BE2C (cell line): Measurements from ENCODE around the gene TOM1.

Experiments used
- DNase-seq: peaks from one replicate; pipeline ENCODE4 v3.0.0-alpha.2; 2020
- H3K27me3 ChIP-seq: fragments of 250-450 bp; sonication (Bioruptor Pico); 2 replicates; pipeline ENCODE4 v1.5.1; 2020; ENCODE audit warnings: mild to moderate bottlenecking
- H3K36me3 ChIP-seq: fragments of 250-450 bp; sonication (Bioruptor Pico); 2 replicates; pipeline ENCODE4 v1.5.1; 2020; ENCODE audit warnings: mild to moderate bottlenecking
- H3K4me1 ChIP-seq: fragments of 250-450 bp; sonication (Bioruptor Pico); 2 replicates; pipeline ENCODE4 v1.5.1; 2020
- H3K4me3 ChIP-seq: 2 replicates; pipeline ENCODE4 v1.5.1; 2011; ENCODE audit warnings: low read depth, low read length
- H3K9me3 ChIP-seq: fragments of 250-450 bp; sonication (Bioruptor Pico); 2 replicates; pipeline ENCODE4 v1.5.1; 2020
- TF ChIP-seq, protein P1 (sequence below): IDR thresholded peaks from 2 replicates; pipeline ENCODE4 v1.5.1; 2012; ENCODE audit warnings: mild to moderate bottlenecking, low read depth, low read length

TOM1 gene

DNA sequence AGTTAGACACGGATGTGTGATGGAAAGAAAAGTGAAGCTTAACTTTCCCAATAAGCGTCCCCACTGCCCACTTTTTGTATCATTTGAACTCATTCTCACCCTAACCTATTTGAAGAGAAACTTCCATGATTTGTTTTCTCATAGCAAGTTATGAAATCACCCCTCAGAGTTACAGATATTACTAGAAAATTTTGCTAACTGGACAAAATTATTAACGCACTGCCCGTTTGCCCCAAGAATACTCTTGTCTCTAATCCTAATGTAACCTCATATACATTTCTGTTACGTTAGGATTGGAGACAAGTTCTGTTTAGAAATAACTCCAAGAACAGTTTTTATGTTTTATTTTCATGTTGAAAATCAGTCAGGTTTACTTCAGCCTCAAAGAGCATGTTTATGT lies 25.5 kb downstream of the TOM1 start:
- H3K27me3 ChIP-seq = no peaks in the 10 kb centered on the region
- TF ChIP-seq, protein P1, sequence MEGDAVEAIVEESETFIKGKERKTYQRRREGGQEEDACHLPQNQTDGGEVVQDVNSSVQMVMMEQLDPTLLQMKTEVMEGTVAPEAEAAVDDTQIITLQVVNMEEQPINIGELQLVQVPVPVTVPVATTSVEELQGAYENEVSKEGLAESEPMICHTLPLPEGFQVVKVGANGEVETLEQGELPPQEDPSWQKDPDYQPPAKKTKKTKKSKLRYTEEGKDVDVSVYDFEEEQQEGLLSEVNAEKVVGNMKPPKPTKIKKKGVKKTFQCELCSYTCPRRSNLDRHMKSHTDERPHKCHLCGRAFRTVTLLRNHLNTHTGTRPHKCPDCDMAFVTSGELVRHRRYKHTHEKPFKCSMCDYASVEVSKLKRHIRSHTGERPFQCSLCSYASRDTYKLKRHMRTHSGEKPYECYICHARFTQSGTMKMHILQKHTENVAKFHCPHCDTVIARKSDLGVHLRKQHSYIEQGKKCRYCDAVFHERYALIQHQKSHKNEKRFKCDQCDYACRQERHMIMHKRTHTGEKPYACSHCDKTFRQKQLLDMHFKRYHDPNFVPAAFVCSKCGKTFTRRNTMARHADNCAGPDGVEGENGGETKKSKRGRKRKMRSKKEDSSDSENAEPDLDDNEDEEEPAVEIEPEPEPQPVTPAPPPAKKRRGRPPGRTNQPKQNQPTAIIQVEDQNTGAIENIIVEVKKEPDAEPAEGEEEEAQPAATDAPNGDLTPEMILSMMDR = no peak
- no peaks in the 10 kb centered on the region for H3K4me1 ChIP-seq
- H3K4me3 ChIP-seq = no peak overlapping the region
- no peak for DNase-seq
- H3K9me3 ChIP-seq = no peaks in the 10 kb centered on the region
- peaks cover 34% of the 10 kb centered on the region for H3K36me3 ChIP-seq

DNA sequence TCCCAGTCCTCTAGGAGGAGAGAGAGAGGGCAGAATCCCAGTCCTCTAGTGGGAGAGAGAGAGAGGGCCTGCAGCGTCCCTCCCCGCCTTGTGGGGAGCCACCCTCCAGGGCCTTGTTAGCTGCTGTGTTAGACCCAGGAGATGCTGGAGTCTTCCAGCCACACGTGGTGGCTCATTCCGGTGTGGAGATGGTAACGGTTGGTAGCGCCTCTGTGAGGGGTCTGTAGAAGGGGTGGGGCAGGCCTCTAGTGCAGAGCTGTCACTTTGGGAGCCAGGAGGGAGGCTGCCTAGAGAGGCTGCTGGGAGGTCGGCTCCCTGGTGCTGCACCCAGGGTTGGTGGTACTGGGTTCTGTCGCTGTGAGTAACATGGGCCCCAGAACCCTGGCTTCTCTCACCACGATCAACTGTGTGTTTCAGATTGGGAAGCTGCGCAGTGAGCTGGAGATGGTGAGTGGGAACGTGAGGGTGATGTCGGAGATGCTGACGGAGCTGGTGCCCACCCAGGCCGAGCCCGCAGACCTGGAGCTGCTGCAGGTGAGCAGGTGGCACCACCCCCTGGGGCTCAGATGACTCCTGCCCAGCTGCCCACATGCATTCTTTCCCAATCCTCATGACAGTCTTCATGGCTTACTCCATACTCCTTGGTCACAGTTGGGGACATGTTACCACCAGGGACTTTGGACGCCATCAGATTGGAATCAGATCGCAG lies 27.3 kb downstream of the TOM1 start:
- no peaks in the 10 kb centered on the region for H3K27me3 ChIP-seq
- TF ChIP-seq, protein P1 = no peak
- no peak for DNase-seq
- H3K36me3 ChIP-seq = peaks cover 38% of the 10 kb centered on the region
- H3K4me1 ChIP-seq = peaks cover 3% of the 10 kb centered on the region; the same call in 1 of the 2 replicates
- H3K9me3 ChIP-seq = no peaks in the 10 kb centered on the region
- H3K4me3 ChIP-seq = no peak overlapping the region

DNA sequence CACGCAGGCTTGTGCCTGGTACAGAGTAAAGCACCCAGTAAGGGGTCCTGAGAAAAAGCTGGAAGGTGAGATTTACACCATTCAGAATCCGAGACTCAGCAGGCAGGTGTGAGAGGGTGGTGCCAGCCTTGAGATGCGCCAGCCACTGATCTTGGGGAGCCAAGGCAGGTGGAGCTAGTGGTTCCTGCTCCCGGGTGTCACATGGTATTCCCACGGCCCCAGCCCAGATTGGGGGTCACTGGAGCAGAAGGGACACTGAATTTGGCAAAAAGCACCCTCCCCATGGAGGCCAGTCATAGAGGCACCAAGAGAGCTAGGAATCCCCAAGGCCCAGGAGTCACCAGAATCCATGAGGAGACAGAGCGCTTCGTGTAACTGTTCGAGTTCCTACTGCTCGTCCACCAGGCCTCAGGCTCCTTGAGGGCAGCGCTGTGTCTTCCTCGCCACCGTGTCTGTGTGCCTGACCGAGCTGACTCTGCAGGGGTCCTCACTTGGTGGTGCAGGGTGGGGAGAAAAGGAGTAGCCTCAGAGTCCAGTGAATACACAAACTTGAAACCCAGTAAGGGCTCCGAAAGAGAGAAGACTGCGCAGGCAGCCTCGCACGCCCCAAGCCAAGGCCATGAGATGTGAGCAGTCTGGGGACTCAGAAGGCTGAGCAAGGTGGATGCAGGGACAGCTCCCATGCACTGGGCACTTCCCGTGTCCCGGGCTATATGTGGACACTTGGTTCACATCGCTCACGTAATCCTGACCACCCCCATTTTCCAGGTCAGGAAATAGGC lies 28.2 kb downstream of the TOM1 start:
- Histone ChIP-seq H3K27me3 (no peaks in the 10 kb centered on the region), H3K4me1 (peaks cover 3% of the 10 kb centered on the region; the same call in 1 of the 2 replicates), H3K36me3 (peaks cover 39% of the 10 kb centered on the region), H3K9me3 (no peaks in the 10 kb centered on the region), H3K4me3 (no peak overlapping the region)
- TF ChIP-seq, protein P1 = no peak
- DNase-seq = no peak

DNA sequence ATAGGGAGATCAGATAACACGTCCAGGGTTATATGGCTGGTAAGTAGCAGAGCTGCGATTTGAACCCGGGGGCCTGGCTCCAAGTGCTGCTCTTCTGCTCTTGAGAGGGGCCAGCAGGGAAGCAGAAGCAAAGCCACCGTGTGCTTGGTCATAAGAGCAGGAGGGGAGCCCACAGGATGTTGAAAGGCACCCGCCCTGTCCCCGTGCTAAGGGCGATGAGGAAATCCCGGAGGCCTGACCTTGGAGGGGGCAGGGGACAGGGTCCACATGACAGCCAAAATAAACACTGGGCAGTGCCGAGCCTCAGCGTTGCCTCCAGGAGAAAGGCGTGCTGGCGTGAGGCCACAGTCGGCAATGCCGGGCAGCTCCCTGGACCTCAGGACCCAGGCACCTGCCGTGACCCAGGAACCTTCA lies 28.8 kb downstream of the TOM1 start:
- no peak for DNase-seq
- Histone ChIP-seq H3K27me3 (no peaks in the 10 kb centered on the region), H3K9me3 (no peaks in the 10 kb centered on the region), H3K4me3 (no peak overlapping the region), H3K4me1 (peaks cover 4% of the 10 kb centered on the region), H3K36me3 (peaks cover 38% of the 10 kb centered on the region)
- TF ChIP-seq, protein P1 = no peak

DNA sequence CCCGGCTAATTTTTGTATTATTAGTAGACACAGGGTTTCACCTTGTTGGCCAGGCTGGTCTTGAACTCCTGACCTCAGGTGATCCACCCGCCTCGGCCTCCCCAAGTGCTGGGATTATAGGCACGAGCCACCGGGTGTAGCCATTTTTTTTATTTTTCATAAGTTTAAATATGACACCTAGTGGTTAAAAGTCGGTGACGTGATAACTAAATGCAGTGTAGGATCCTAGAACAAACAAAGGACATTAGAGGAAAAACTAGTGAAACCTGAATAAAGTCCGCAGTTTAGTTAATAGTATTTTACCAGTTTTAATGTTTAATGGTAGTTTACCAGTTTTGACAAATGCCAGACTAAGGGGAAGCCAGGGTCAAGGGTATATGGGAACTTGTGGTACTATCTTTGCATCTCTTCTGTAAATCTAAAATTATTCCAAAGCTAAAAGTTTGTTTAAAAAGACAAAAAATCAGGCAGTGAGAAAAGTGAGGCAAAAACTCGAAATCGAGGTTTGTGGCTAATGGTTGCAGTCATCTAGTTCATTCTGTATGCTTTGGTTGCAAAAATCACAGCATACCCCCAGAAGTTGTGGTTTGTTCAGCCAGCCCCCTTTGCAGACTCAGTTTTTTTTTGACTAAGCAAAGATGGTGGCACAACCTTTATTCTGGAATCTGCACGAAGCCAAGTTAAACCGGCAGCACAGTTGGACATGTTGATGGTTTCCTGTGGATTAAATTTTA lies 29.6 kb downstream of the TOM1 start:
- Histone ChIP-seq H3K27me3 (no peaks in the 10 kb centered on the region), H3K4me1 (peaks cover 11% of the 10 kb centered on the region), H3K9me3 (no peaks in the 10 kb centered on the region), H3K36me3 (peaks cover 36% of the 10 kb centered on the region), H3K4me3 (no peak overlapping the region)
- TF ChIP-seq, protein P1 = no peak
- no peak for DNase-seq
